Left kidney (tissue), 2 donors: ENCODE data around the gene ZNF385B. TPM values are rescaled to one million over a fixed set of nuclear protein-coding genes. Genes with fewer than 3 reads are reported as not detected.

Experiments
- DNase-seq: peaks from one replicate; pipeline ENCODE4 v3.0.0-alpha.2; 2013
- polyA plus RNA-seq: library from polyadenylated mRNA; unstranded; fragments of 120-200 nt; gene quantifications from one replicate; pipeline ENCODE4 v1.2.1, GENCODE V29; 2013; ENCODE audit not compliant: insufficient read length

The ZNF385B gene
- polyA plus RNA-seq, 1 donor = 16.8 TPM

DNA sequence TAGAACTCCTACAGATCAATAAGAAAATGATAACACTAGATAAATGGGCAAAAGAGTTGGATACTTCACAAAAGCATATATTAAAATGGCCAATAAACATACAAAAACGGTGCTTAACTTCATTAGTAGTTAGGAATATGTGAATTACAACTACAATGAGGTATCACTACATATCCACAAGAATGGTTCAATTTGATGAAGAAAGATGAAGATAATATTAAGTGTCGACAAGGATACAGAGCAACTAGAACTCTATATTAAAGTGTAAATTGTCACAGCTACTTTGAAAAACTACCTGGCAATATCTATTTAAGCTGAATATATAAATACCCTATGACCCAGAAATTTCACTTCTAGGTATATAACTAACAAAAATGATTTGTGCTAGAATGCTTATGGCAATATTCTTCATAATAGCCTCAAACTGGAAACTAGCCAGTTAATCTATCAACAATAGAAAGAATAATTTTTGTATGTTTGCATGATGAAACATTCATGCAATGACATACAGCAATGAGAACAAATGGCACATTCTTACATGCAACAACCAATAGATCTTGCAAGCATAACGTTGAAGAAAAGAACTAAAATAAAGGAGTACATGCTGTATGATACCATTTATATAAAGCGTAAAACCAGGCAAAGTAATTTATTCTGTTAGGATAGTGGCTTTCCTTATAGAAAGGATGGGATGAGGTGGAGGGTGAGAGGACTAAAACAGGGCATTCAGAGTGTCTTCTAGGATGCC lies 306.6 kb downstream of the ZNF385B start:
- no peak for DNase-seq

- no peak for DNase-seq
These were observed 308.0 kb downstream of the ZNF385B start for GRCh38 chr2:179553382-179553781.

DNA sequence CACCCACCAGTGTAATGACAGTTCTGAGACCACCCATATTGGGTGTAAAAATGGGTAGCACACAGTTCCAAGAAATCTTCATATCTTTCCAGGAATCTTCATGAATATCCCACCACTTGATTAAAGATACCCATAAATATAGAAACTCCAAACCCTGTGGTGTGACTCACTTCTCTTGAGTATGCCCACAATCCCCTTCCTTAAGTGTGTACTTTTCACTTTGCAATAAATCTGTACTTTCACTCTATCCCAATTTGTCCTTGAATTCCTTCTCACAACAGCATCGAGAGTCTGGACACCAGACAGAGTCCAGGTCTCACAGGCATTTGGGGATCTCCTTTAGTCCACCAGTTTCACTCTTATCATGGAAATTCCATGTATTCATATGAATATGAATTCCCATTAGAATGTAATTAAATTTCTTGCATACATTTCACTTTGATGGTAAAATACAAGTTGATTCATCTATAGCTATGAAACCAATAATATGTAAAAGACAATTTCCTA lies 309.8 kb downstream of the ZNF385B start:
- DNase-seq = no peak

DNA sequence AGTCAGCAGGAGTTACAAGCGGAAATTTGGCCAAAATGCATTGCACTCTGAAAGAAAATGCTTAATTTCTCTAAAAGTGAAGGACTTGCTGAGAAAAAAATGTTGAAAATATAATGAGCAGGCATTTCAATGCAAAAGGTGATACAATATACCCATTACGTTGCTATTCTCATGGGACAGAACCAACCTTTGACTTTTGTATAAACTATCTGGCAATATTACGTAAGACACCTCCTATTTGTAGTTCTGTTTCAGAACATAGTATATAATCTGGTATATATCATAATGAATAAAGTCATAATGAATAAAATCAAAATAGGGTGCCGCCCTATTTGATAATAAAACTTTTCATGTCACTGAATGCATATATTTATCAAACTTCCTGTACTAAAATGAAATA lies 310.6 kb downstream of the ZNF385B start:
- DNase-seq = no peak

- no peak for DNase-seq
These were observed 311.2 kb downstream of the ZNF385B start for GRCh38 chr2:179550214-179550613.

- no peak for DNase-seq
These were observed 314.8 kb downstream of the ZNF385B start for GRCh38 chr2:179546656-179547055.

DNA sequence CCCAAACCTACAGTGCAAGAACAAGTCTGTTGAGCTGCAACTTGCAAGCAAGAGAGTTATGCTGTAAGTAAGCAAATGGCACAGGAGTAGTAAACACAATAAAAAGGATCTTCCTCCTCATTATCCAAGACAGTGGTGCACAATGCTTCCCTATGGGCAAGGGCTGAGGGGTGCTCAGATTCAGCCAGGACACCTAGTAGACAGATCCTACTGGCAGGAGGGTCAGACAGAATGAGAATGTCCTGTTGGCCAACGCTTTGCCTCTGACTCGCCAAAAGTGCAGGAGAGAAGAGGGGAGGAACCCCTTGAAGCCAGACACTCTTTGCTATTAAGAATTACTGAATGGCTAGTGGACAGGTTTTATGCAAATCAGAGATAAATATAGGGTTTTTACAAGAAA lies 316.4 kb downstream of the ZNF385B start:
- DNase-seq = no peak

- DNase-seq = no peak
These were observed 318.0 kb downstream of the ZNF385B start for GRCh38 chr2:179543361-179543901.

- no peak for DNase-seq
These were observed 319.8 kb downstream of the ZNF385B start for GRCh38 chr2:179541586-179541985.

DNA sequence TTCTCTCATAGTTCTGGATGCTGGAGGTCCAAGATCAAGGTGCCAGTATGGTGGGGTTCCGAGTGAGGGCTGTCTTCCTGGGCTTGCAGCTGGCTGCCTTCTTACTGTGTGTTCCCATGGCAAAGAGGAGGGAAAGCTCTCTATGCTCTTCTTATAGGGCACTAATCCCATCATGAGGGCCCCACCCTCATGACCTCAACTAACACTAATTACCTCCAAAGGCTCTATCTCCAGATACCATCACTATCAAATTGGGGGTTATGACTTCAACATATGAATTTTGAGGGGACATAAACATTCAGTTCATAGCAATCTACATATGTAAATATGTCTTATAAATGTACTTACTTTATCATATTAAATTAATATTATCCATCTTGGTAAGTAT lies 322.3 kb downstream of the ZNF385B start:
- DNase-seq = no peak

DNA sequence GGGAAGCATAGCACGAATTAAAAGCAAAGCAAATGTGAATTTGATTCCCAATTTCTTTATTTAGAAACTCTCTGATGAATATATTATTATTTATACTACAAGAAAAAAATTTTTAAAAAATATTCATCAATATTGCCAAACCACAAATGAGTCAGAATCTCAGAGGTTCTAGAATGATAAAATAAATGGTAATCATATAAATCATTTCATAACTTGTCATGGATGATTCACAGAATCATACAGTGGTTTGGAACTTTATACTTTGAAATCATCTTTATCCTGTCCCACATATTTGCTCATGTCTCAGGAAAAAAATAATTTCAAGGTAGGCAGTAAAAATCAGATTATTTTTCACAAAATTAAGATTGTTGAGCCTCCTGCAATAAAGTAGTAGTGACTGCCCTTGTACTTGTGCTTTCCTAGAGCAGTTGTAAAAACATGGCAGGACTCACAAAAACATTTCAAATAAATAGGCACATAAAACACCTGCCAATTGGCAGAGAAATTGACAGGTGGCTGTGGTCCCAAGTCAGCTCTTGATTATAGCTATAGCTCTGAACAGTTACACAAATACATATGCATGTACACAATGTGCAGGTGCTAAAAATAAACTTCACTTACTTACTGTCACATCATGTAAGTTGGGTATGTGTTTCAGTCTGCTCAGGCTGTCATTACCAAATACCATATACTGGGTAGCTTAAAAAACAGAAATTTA lies 322.8 kb downstream of the ZNF385B start:
- no peak for DNase-seq

DNA sequence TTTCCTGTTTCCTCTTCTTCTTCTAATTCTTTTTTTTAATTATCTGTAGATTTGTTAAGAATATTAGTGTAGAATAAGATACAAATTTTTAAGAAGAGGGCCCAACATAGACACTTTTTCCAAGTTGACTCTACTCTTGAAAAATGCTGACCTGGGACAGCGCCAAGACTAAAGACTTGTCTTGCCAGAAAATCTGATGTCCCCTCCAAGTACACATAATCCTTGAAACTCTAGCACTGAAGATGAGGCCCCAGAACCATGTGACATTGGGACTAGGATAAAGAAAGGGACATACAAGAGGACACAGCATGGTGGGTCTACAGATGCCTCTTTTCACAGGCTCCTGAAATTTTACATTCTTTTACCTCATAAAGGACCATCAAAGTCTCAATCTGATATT lies 325.2 kb downstream of the ZNF385B start:
- DNase-seq = no peak

DNA sequence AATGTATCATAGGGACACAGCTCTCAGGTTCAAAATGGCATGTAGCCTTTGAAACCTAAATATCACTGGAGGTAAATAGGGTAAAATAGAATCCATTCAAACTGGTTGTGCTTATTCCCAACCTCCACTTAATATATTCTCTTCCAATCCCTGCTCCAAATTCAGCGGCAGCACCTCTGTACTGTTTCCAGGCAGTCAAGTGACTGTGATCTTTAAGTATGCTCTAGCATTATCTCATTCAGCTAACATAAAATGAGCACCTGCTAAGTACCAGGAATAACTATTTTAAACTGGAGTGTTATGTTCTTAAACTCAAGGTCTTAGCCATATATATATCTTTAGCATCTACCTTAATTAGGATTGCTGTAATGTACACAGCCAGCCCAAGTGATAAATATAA lies 327.5 kb downstream of the ZNF385B start:
- DNase-seq = no peak

DNA sequence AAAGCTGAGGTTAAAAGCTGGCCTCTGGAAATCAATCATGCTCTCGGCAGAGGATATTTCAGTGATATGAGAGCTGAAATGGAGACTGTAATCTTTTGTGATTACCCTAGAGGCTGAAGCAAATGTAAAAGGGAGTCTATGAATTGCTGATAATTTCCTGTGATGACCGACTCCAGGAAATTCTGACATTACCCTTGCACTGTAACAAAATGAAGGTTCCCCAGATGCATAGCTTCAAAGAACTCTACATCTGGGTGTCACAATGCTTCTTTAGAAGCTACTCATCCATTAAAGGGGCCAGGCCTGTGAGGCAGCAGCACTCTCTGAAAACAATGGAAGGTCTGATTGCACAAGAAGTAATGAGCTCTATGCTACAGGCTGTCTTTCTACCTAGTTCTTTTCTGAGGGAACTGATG lies 328.5 kb downstream of the ZNF385B start:
- no peak for DNase-seq

GRCh38 chr2:179528576-179529069 lies 332.8 kb downstream of the ZNF385B start:
- DNase-seq = no peak

- DNase-seq = no peak
These were observed 336.1 kb downstream of the ZNF385B start for GRCh38 chr2:179525340-179525739.

GRCh38 chr2:179524809-179525339 lies 336.5 kb downstream of the ZNF385B start:
- DNase-seq = no peak

- no peak for DNase-seq
These were observed 339.5 kb downstream of the ZNF385B start for GRCh38 chr2:179521944-179522343.

GRCh38 chr2:179518830-179519229 lies 342.6 kb downstream of the ZNF385B start:
- peak; percentile 29 for DNase-seq

DNA sequence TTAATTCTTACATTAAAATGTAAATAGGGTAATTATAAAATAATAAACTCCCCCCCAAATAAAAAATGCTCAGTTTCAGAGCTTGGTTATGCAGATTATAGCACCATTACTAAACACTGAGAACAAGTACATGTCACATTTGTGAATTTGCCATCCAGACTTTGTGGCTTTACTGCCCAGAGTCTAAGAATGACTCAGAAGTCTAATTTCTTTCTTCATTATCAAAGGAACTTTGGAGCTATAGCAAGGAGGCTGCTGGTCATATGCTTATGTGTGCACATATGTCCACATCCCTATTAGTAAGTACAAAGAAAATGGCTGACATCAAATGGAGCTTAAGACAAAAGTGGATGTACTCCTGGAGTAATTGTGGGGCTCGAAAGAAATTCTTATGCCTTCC lies 348.2 kb downstream of the ZNF385B start:
- no peak for DNase-seq

DNA sequence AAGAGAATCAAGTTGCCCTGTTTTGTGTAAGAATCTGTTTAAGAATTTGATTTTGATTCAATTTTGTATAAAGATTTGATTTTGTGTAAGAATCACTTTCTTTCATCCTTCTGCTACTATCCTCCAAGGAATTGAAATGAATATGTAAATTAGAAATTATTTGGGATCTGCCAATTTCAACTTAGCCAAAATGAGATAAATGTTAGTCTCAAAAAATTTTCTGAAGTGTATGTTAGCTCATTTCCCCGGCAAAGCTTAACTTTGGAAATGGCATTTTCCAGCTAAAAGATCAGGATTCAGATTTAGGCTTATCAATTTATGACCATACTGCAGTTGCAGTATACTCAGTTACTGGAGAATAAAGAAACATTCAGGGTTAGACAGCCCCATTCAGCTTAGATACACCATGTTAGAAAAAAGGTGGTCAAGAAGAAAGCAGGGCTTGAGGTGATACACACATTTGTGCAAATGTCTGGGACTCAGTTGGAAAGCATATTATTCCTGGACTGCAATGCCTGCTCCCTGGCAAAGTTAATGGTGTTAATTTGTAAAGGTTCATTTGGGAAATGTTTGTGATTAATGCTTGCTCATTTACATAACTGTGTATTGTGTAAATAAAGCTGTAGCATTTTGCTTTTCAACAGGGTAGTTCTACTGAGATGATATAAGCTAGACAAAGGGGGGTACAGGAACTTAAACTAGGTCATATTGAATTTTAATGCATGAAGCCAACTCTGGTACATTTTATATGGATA lies 349.0 kb downstream of the ZNF385B start:
- DNase-seq = no peak
